HFFc6 (cell line): ENCODE results near the gene ACE2. TPM values are rescaled to one million over a fixed set of nuclear protein-coding genes. Genes with fewer than 3 reads are reported as not detected.

Experiments
- DNase-seq: peaks from one replicate; pipeline ENCODE4 v3.0.0-alpha.2; 2018
- H3K27ac Mint-ChIP-seq: 2 replicates; pipeline ENCODE4 v1.8.0; 2020; ENCODE audit warnings: mild to moderate bottlenecking, mixed read lengths
- H3K27me3 Mint-ChIP-seq: 2 replicates; pipeline ENCODE4 v1.8.0; 2021; ENCODE audit warnings: mild to moderate bottlenecking, moderate library complexity, mixed read lengths; ENCODE audit not compliant: insufficient read depth
- H3K36me3 Mint-ChIP-seq: 2 replicates; pipeline ENCODE4 v1.8.0; 2021; ENCODE audit warnings: low read depth, mixed read lengths
- H3K4me1 Mint-ChIP-seq: 2 replicates; pipeline ENCODE4 v1.8.0; 2020; ENCODE audit warnings: low read depth, mixed read lengths
- H3K4me3 Mint-ChIP-seq: 2 replicates; pipeline ENCODE4 v1.8.0; 2020; ENCODE audit warnings: mild to moderate bottlenecking, moderate library complexity, mixed read lengths
- H3K9me3 Mint-ChIP-seq: 2 replicates; pipeline ENCODE4 v1.8.0; 2020; ENCODE audit warnings: mild to moderate bottlenecking, mixed read lengths
- total RNA-seq, 6 experiments: library from RNA; stranded (reverse); fragmentation: NEBNext Ultra II Directional; extraction: Animal tissue kit (Norgen Biotek cat#: 25700); gene quantifications; 2 replicates in 1 of 6; 3 replicates in 5 of 6; pipeline ENCODE4 v1.2.3, GENCODE V29; 2021
- TF ChIP-seq, protein P1 (sequence below): fragments of 200-600 bp; sonication (generic); IDR thresholded peaks from 2 replicates; pipeline ENCODE4 v1.5.0; 2021; ENCODE audit warnings: antibody characterized with exemption, mild to moderate bottlenecking

The ACE2 gene
- total RNA-seq, 6 experiments from 2014 or later, result not detected

DNA sequence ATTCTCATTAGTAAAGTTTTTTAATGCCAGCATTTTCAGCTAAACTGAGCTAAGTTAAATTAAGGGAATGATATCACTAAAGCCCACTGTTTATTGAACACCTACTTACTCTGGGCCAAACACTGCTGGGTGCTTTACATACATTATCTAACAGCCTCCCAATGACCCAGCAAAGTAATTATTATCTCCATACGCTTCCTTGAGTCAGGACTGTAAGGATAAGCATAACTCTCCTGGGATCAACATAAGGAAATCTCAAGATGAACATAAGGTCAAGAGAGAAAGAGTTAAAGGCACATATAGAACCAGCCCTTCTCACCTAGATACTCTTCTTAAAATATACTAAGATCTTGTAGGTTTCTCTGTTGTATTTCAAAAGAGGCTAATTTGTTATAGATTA is 86.5 kb downstream of the ACE2 start:
- no peaks in the 10 kb centered on the region for H3K27me3 Mint-ChIP-seq
- no peak overlapping the region for H3K4me3 Mint-ChIP-seq
- no peak overlapping the region for H3K27ac Mint-ChIP-seq
- no peaks in the 10 kb centered on the region for H3K9me3 Mint-ChIP-seq
- no peaks in the 10 kb centered on the region for H3K4me1 Mint-ChIP-seq
- DNase-seq, result no peak
- H3K36me3 Mint-ChIP-seq, result no peaks in the 10 kb centered on the region
- TF ChIP-seq, protein P1, sequence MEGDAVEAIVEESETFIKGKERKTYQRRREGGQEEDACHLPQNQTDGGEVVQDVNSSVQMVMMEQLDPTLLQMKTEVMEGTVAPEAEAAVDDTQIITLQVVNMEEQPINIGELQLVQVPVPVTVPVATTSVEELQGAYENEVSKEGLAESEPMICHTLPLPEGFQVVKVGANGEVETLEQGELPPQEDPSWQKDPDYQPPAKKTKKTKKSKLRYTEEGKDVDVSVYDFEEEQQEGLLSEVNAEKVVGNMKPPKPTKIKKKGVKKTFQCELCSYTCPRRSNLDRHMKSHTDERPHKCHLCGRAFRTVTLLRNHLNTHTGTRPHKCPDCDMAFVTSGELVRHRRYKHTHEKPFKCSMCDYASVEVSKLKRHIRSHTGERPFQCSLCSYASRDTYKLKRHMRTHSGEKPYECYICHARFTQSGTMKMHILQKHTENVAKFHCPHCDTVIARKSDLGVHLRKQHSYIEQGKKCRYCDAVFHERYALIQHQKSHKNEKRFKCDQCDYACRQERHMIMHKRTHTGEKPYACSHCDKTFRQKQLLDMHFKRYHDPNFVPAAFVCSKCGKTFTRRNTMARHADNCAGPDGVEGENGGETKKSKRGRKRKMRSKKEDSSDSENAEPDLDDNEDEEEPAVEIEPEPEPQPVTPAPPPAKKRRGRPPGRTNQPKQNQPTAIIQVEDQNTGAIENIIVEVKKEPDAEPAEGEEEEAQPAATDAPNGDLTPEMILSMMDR, result no peak

DNA sequence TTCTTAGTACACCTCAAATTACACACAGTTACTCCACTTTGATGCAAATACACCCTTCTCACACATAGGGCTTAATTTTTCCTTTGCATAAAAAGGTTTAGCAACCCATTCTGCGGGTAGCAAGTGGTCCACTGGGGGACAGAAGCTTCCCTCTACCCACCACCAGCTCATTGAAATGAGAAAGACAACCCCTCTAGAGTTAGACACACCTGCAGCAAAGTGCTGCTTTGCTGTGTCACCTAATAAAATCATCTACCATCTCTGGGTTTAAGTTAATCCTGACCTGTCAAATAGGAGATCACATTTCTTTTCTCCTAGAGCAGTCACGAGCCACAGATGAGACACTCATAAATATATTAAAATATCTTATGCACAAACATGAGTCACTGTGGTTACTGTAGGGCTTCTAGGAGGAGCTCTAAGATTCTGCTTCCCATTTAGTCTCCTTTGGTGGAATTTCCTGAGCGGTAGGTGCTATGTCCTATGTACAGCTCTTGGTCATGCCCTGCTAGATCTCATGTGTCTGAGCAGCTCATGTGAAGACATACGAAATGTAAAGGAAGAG is 88.3 kb downstream of the ACE2 start:
- no peak overlapping the region for H3K4me3 Mint-ChIP-seq
- no peaks in the 10 kb centered on the region for H3K27me3 Mint-ChIP-seq
- H3K4me1 Mint-ChIP-seq, result no peaks in the 10 kb centered on the region
- no peak overlapping the region for H3K27ac Mint-ChIP-seq
- no peaks in the 10 kb centered on the region for H3K36me3 Mint-ChIP-seq
- DNase-seq, result no peak
- H3K9me3 Mint-ChIP-seq, result no peaks in the 10 kb centered on the region
- TF ChIP-seq, protein P1, result no peak

DNA sequence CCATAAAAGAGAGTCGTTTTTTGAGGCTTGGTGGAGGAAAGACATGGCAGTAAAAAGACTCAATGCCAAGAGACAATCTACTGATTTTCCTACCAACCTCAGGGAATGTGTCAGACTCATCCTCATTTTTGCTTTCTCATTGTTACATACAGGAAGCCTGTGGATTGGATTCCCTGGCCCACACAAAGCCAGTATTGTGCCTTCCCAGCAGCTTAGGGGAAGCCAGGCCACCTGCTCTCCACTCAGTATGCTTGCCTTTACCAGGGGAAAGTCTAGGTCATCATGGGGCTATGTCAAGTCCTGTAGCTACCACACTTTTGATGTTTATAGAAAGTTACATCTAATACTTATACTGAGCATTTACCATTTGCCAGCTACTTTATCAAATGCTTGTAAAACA is 89.2 kb downstream of the ACE2 start:
- Mint-ChIP-seq H3K36me3 (no peaks in the 10 kb centered on the region), H3K4me1 (no peaks in the 10 kb centered on the region), H3K27me3 (no peaks in the 10 kb centered on the region), H3K27ac (no peak overlapping the region), H3K9me3 (no peaks in the 10 kb centered on the region), H3K4me3 (no peak overlapping the region)
- no peak for DNase-seq
- TF ChIP-seq, protein P1, result no peak

Other genes with a start within 250 kb of the ACE2 start
- gene VEGFD, start 216.5 kb downstream of the ACE2 start, total RNA-seq, result not detected
- gene PIR, start 107.6 kb downstream of the ACE2 start, total RNA-seq, result 1 to 10 TPM; 4.3 to 8.8 (median 6.7) TPM
- not detected for gene BMX, start 100.2 kb downstream of the ACE2 start, total RNA-seq
- under 1 TPM in 3 of 6 experiments, not detected in 3; 0.13 to 0.28 (median 0.17) TPM for gene CLTRN, start 63.8 kb upstream of the ACE2 start, total RNA-seq
- gene CA5B, start 137.3 kb upstream of the ACE2 start, total RNA-seq, result 1 to 10 TPM; 5.1 to 9.1 (median 7.1) TPM
- gene ZRSR2, start 189.5 kb upstream of the ACE2 start, total RNA-seq, result 1 to 10 TPM; 5.1 to 7.0 (median 5.6) TPM